ENCODE results near the gene RHOC.

DNA sequence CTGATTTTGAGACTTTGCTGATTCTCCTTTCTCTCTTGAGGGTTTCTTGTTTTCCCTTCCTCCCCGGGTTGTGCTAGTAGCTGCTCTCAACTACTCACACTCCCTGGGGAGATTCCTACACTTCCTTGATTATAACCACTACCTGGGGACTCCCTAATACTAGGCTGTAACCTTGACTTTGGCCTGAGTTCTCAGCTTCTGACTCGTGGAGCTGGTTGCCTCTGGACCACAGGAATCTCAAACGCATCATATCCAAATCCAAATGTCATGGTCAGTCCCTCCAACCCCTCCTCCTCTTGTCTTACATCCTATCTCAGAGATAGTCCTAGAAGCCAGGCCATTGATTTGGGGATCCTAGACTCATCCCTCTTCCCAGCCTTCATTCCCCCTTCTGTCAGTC lies 20.5 kb downstream of the RHOC start:
- TF ChIP-seq, protein P1, sequence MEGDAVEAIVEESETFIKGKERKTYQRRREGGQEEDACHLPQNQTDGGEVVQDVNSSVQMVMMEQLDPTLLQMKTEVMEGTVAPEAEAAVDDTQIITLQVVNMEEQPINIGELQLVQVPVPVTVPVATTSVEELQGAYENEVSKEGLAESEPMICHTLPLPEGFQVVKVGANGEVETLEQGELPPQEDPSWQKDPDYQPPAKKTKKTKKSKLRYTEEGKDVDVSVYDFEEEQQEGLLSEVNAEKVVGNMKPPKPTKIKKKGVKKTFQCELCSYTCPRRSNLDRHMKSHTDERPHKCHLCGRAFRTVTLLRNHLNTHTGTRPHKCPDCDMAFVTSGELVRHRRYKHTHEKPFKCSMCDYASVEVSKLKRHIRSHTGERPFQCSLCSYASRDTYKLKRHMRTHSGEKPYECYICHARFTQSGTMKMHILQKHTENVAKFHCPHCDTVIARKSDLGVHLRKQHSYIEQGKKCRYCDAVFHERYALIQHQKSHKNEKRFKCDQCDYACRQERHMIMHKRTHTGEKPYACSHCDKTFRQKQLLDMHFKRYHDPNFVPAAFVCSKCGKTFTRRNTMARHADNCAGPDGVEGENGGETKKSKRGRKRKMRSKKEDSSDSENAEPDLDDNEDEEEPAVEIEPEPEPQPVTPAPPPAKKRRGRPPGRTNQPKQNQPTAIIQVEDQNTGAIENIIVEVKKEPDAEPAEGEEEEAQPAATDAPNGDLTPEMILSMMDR (conservative IDR thresholded peaks at IDR 0.05): no peak
- TF ChIP-seq ZFX (IDR thresholded peaks at IDR 0.05): no peak
